ENCODE results near the gene SEPHS2. TPM values are rescaled to one million over a fixed set of nuclear protein-coding genes. Genes with fewer than 3 reads are reported as not detected.
"Not testable (repeated sequence)": the region's sequence is repeated elsewhere in the genome, so short reads cannot be mapped to it uniquely, and the experiment has no call there.

Gene SEPHS2
- total RNA-seq, 1 experiment from 2014 or later: 8.2 TPM

- Histone ChIP-seq H3K27ac (no peak overlapping the region), H3K4me1 (replicated peaks) (no peaks in the 10 kb centered on the region), H3K9me3 (replicated peaks) (no peaks in the 10 kb centered on the region), H3K4me3 (no peak overlapping the region), H3K27me3 (replicated peaks) (no peaks in the 10 kb centered on the region), H3K36me3 (no peaks in the 10 kb centered on the region)
- no peak for DNase-seq (ENCODE audit: low read depth in 1 of 2, low spot score in 2 of 2)
These were observed 10.6 kb upstream of the SEPHS2 start for GRCh38 chr16:30456302-30456701.

- not testable (repeated sequence) for DNase-seq (ENCODE audit: low read depth in 1 of 2, low spot score in 2 of 2); H3K27ac ChIP-seq; H3K36me3 ChIP-seq; H3K4me3 ChIP-seq; H3K27me3 ChIP-seq (replicated peaks); H3K9me3 ChIP-seq (replicated peaks); H3K4me1 ChIP-seq (replicated peaks)
These were observed 7.3 kb upstream of the SEPHS2 start for GRCh38 chr16:30452709-30453580.

GRCh38 chr16:30449116-30449435 is 3.4 kb upstream of the SEPHS2 start:
- DNase-seq (ENCODE audit: low read depth in 1 of 2, low spot score in 2 of 2): no peak
- peaks cover 13% of the 10 kb centered on the region for H3K36me3 ChIP-seq
- no peaks in the 10 kb centered on the region for H3K9me3 ChIP-seq (replicated peaks)
- no peak overlapping the region for H3K4me3 ChIP-seq
- no peak overlapping the region for H3K27ac ChIP-seq
- H3K27me3 ChIP-seq (replicated peaks): no peaks in the 10 kb centered on the region
- H3K4me1 ChIP-seq (replicated peaks): peaks cover 15% of the 10 kb centered on the region

- Histone ChIP-seq H3K27ac (no peak overlapping the region), H3K4me1 (replicated peaks) (peaks cover 16% of the 10 kb centered on the region), H3K36me3 (peaks cover 26% of the 10 kb centered on the region), H3K27me3 (replicated peaks) (no peaks in the 10 kb centered on the region), H3K9me3 (replicated peaks) (no peaks in the 10 kb centered on the region), H3K4me3 (no peak overlapping the region)
- DNase-seq (ENCODE audit: low read depth in 1 of 2, low spot score in 2 of 2): no peak
These were observed 2.0 kb upstream of the SEPHS2 start for GRCh38 chr16:30447512-30448226.

- Histone ChIP-seq H3K4me3 (peak overlapping the region; percentile 77), H3K4me1 (replicated peaks) (peaks cover 16% of the 10 kb centered on the region), H3K9me3 (replicated peaks) (no peaks in the 10 kb centered on the region), H3K36me3 (peaks cover 26% of the 10 kb centered on the region), H3K27me3 (replicated peaks) (no peaks in the 10 kb centered on the region), H3K27ac (peak overlapping the region; percentile 95)
- DNase-seq (ENCODE audit: low read depth in 1 of 2, low spot score in 2 of 2): no peak
These were observed 525 bp upstream of the SEPHS2 start for GRCh38 chr16:30446203-30446595.

GRCh38 chr16:30445149-30445407 is 596 bp downstream of the SEPHS2 start:
- H3K9me3 ChIP-seq (replicated peaks): no peaks in the 10 kb centered on the region
- peaks cover 16% of the 10 kb centered on the region for H3K4me1 ChIP-seq (replicated peaks)
- DNase-seq (ENCODE audit: low read depth in 1 of 2, low spot score in 2 of 2): no peak
- H3K36me3 ChIP-seq: peaks cover 26% of the 10 kb centered on the region
- peak overlapping the region; percentile 95 for H3K27ac ChIP-seq
- H3K27me3 ChIP-seq (replicated peaks): no peaks in the 10 kb centered on the region
- H3K4me3 ChIP-seq: peak overlapping the region; percentile 77

GRCh38 chr16:30444231-30445148 is 1.2 kb downstream of the SEPHS2 start:
- Histone ChIP-seq H3K4me3 (peak overlapping the region; percentile 77), H3K4me1 (replicated peaks) (peaks cover 16% of the 10 kb centered on the region), H3K27ac (peak overlapping the region; percentile 95), H3K9me3 (replicated peaks) (no peaks in the 10 kb centered on the region), H3K36me3 (peaks cover 26% of the 10 kb centered on the region), H3K27me3 (replicated peaks) (no peaks in the 10 kb centered on the region)
- no peak for DNase-seq (ENCODE audit: low read depth in 1 of 2, low spot score in 2 of 2)

GRCh38 chr16:30443631-30444030 is 2.0 kb downstream of the SEPHS2 start:
- Histone ChIP-seq H3K27me3 (replicated peaks) (no peaks in the 10 kb centered on the region), H3K27ac (no peak overlapping the region), H3K9me3 (replicated peaks) (no peaks in the 10 kb centered on the region), H3K36me3 (peaks cover 26% of the 10 kb centered on the region), H3K4me3 (no peak overlapping the region), H3K4me1 (replicated peaks) (peaks cover 16% of the 10 kb centered on the region)
- no peak for DNase-seq (ENCODE audit: low read depth in 1 of 2, low spot score in 2 of 2)

- H3K4me1 ChIP-seq (replicated peaks): peaks cover 9% of the 10 kb centered on the region
- peaks cover 20% of the 10 kb centered on the region for H3K36me3 ChIP-seq
- no peaks in the 10 kb centered on the region for H3K27me3 ChIP-seq (replicated peaks)
- H3K4me3 ChIP-seq: no peak overlapping the region
- H3K9me3 ChIP-seq (replicated peaks): no peaks in the 10 kb centered on the region
- H3K27ac ChIP-seq: no peak overlapping the region
- DNase-seq (ENCODE audit: low read depth in 1 of 2, low spot score in 2 of 2): no peak
These were observed 5.8 kb downstream of the SEPHS2 start for GRCh38 chr16:30439720-30440348.

- Histone ChIP-seq H3K4me1 (replicated peaks) (no peaks in the 10 kb centered on the region), H3K27me3 (replicated peaks) (no peaks in the 10 kb centered on the region), H3K36me3 (peaks cover 10% of the 10 kb centered on the region), H3K27ac (no peak overlapping the region), H3K9me3 (replicated peaks) (no peaks in the 10 kb centered on the region), H3K4me3 (no peak overlapping the region)
- no peak for DNase-seq (ENCODE audit: low read depth in 1 of 2, low spot score in 2 of 2)
These were observed 6.8 kb downstream of the SEPHS2 start for GRCh38 chr16:30438835-30439234.

GRCh38 chr16:30437511-30438046 is 8.1 kb downstream of the SEPHS2 start:
- no peak overlapping the region for H3K27ac ChIP-seq
- H3K27me3 ChIP-seq (replicated peaks): no peaks in the 10 kb centered on the region
- no peaks in the 10 kb centered on the region for H3K9me3 ChIP-seq (replicated peaks)
- H3K4me3 ChIP-seq: no peak overlapping the region
- no peak for DNase-seq (ENCODE audit: low read depth in 1 of 2, low spot score in 2 of 2)
- no peaks in the 10 kb centered on the region for H3K4me1 ChIP-seq (replicated peaks)
- no peaks in the 10 kb centered on the region for H3K36me3 ChIP-seq

- Histone ChIP-seq H3K27ac (no peak overlapping the region), H3K9me3 (replicated peaks) (no peaks in the 10 kb centered on the region), H3K36me3 (no peaks in the 10 kb centered on the region), H3K4me1 (replicated peaks) (peaks cover 6% of the 10 kb centered on the region), H3K4me3 (no peak overlapping the region), H3K27me3 (replicated peaks) (no peaks in the 10 kb centered on the region)
- no peak for DNase-seq (ENCODE audit: low read depth in 1 of 2, low spot score in 2 of 2)
These were observed 10.8 kb downstream of the SEPHS2 start for GRCh38 chr16:30434852-30435251.

- no peak for DNase-seq (ENCODE audit: low read depth in 1 of 2, low spot score in 2 of 2)
- Histone ChIP-seq H3K9me3 (replicated peaks) (no peaks in the 10 kb centered on the region), H3K4me1 (replicated peaks) (peaks cover 16% of the 10 kb centered on the region), H3K4me3 (peak overlapping the region; percentile 60), H3K27ac (no peak overlapping the region), H3K27me3 (replicated peaks) (no peaks in the 10 kb centered on the region), H3K36me3 (peaks cover 28% of the 10 kb centered on the region)
These were observed 15.2 kb downstream of the SEPHS2 start for GRCh38 chr16:30430428-30430970.
